Measurements from ENCODE around the gene MARCHF3.

Gene MARCHF3

GRCh38 chr5:126872561-126873354 is 157.6 kb downstream of the MARCHF3 start:
- Histone ChIP-seq H3K27me3 (no peaks in the 10 kb centered on the region), H3K4me3 (no peak overlapping the region), H3K4me1 (peaks cover 0 to 11% (median 7%) of the 10 kb centered on the region in 4 donors), H3K36me3 (no peaks in the 10 kb centered on the region), H3K27ac (no peak overlapping the region), H3K9me3 (no peaks in the 10 kb centered on the region)
- no peak for DNase-seq
- TF ChIP-seq, protein P1, sequence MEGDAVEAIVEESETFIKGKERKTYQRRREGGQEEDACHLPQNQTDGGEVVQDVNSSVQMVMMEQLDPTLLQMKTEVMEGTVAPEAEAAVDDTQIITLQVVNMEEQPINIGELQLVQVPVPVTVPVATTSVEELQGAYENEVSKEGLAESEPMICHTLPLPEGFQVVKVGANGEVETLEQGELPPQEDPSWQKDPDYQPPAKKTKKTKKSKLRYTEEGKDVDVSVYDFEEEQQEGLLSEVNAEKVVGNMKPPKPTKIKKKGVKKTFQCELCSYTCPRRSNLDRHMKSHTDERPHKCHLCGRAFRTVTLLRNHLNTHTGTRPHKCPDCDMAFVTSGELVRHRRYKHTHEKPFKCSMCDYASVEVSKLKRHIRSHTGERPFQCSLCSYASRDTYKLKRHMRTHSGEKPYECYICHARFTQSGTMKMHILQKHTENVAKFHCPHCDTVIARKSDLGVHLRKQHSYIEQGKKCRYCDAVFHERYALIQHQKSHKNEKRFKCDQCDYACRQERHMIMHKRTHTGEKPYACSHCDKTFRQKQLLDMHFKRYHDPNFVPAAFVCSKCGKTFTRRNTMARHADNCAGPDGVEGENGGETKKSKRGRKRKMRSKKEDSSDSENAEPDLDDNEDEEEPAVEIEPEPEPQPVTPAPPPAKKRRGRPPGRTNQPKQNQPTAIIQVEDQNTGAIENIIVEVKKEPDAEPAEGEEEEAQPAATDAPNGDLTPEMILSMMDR (IDR thresholded peaks at IDR 0.05), result no peak
- intact Hi-C loops (cut with DNase I; ENCODE audit: low total_unique reads), result no loop called here

GRCh38 chr5:126871441-126871840 is 158.9 kb downstream of the MARCHF3 start:
- H3K4me1 ChIP-seq, result peaks cover 0 to 11% (median 7%) of the 10 kb centered on the region in 4 donors
- no peak for DNase-seq
- intact Hi-C loops (cut with DNase I; ENCODE audit: low total_unique reads), result no loop called here
- no peaks in the 10 kb centered on the region for H3K27me3 ChIP-seq
- H3K27ac ChIP-seq, result no peak overlapping the region
- TF ChIP-seq, protein P1 (IDR thresholded peaks at IDR 0.05), result no peak
- no peaks in the 10 kb centered on the region for H3K36me3 ChIP-seq
- no peak overlapping the region for H3K4me3 ChIP-seq
- no peaks in the 10 kb centered on the region for H3K9me3 ChIP-seq

DNA sequence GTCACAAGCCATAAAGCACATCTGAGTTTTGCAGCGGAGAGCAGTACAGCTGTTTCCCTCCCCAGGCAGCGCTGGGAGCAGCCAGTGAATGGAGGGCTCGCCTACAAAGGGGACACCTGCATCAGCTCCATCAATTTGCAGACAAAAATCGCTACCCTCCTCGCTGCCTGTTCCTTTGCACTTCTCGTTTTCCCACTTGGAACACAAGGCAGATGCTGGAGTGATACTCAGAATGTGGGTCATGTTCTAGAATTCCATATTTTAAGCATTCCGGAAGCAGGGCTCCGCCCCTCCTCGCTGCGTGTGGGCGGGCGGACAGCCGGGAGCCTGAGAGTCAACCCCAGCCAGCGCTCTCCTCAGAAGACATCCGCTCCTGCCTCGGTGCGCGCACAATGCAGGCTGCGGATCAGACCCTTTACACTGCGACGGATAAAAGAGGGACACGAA is 161.3 kb downstream of the MARCHF3 start:
- intact Hi-C loops (cut with DNase I; ENCODE audit: low total_unique reads), result no loop called here
- H3K27me3 ChIP-seq, result no peaks in the 10 kb centered on the region
- H3K36me3 ChIP-seq, result no peaks in the 10 kb centered on the region
- H3K27ac ChIP-seq, result no peak overlapping the region
- TF ChIP-seq, protein P1 (IDR thresholded peaks at IDR 0.05), result no peak
- DNase-seq, result no peak
- no peaks in the 10 kb centered on the region for H3K9me3 ChIP-seq
- H3K4me1 ChIP-seq, result peaks cover 0 to 8% (median 6%) of the 10 kb centered on the region in 4 donors
- no peak overlapping the region for H3K4me3 ChIP-seq

DNA sequence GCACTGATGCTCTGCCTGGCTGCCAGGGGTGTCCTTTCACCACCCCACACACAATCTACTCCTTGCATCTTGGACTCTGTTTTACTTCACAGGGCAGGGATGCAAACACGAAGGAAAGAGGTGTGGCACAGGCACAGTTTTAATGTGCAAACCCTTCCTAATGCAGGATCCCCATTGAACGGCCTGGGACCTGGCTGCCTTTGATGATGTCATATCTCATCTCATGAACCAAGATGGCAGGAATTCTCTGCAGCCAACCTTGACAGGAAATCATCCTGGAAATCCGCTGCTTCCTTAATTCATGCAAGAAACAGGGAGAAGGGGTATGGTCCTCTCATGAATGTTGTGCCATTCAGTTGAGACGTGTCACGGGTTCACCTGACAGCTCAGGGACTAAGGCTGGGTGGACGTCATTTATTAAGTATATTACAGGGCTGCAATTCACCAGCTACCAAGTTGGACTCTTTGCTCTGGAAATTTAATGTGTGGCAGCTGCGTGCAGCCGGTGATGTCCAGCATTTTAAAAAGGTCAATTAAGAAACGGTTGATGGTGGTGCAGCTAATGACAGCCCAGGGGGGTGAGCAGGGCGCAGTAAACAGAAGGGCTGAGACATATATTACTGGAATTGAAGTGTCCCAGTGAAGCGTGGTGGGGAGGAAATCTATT is 161.9 kb downstream of the MARCHF3 start:
- H3K36me3 ChIP-seq, result no peaks in the 10 kb centered on the region
- DNase-seq, result no peak
- no peaks in the 10 kb centered on the region for H3K9me3 ChIP-seq
- H3K4me3 ChIP-seq, result no peak overlapping the region
- H3K27me3 ChIP-seq, result no peaks in the 10 kb centered on the region
- H3K27ac ChIP-seq, result no peak overlapping the region
- TF ChIP-seq, protein P1 (IDR thresholded peaks at IDR 0.05), result no peak
- intact Hi-C loops (cut with DNase I; ENCODE audit: low total_unique reads), result no loop called here
- peaks cover 0 to 8% (median 6%) of the 10 kb centered on the region in 4 donors for H3K4me1 ChIP-seq

GRCh38 chr5:126866851-126867636 is 163.3 kb downstream of the MARCHF3 start:
- TF ChIP-seq, protein P1 (IDR thresholded peaks at IDR 0.05), result no peak
- no peaks in the 10 kb centered on the region for H3K27me3 ChIP-seq
- H3K4me1 ChIP-seq, result peaks cover 0 to 8% (median 6%) of the 10 kb centered on the region in 4 donors
- no peak overlapping the region for H3K4me3 ChIP-seq
- H3K36me3 ChIP-seq, result no peaks in the 10 kb centered on the region
- DNase-seq, result no peak
- H3K9me3 ChIP-seq, result no peaks in the 10 kb centered on the region
- intact Hi-C loops (cut with DNase I; ENCODE audit: low total_unique reads), result no loop called here
- no peak overlapping the region for H3K27ac ChIP-seq

Data from tibial artery (tissue), 4 donors.